HEK293 (cell line): ENCODE data around the gene GNL3.
A peak's percentile ranks its signal among the peaks of the same experiment; 100 is the strongest.

Experiments
- CTCF ChIA-PET: fragments of 350-600 bp; formaldehyde crosslinking; extraction: SDS; loops from one replicate; lab custom pipeline; 2021; ENCODE audit warnings: antibody characterized with exemption; lab: Yijun Ruan, JAX
- POLR2A ChIA-PET: fragments of 300-600 bp; formaldehyde crosslinking; extraction: SDS; loops from one replicate; lab custom pipeline; 2020; ENCODE audit warnings: antibody characterized with exemption, inconsistent platforms; lab: Yijun Ruan, JAX
- H3K27ac ChIP-seq: fragments of 200-500 bp; sonication (Bioruptor generic); 2 replicates; pipeline ENCODE4 v1.5.1; 2014; ENCODE audit warnings: low read depth, low read length, control low read depth, inconsistent platforms; ENCODE audit errors: extremely low read depth
- H3K36me3 ChIP-seq, 2 experiments: fragments of 200-500 bp in 1 of 2; sonication (Bioruptor generic) in 1 of 2; 1 replicate in 1 of 2; 2 replicates in 1 of 2; pipeline ENCODE4 v1.5.1; 2014 to 2017; ENCODE audit warnings: inconsistent platforms in 2 of 2, low read length in 2 of 2; ENCODE audit not compliant: control insufficient read depth in 2 of 2, insufficient read depth in 1 of 2
- H3K4me1 ChIP-seq: fragments of 200-500 bp; sonication (Bioruptor generic); 2 replicates; pipeline ENCODE4 v1.5.1; 2014; ENCODE audit warnings: mild to moderate bottlenecking, low read length, inconsistent platforms; ENCODE audit not compliant: control insufficient read depth, insufficient read depth
- H3K4me3 ChIP-seq: 2 replicates; pipeline ENCODE4 v1.5.1; 2011; ENCODE audit warnings: low read depth, mild to moderate bottlenecking, control low read depth, low read length, moderate library complexity
- H3K9me3 ChIP-seq: fragments of 200-500 bp; sonication (Bioruptor generic); 2 replicates; pipeline ENCODE4 v1.5.1; 2014; ENCODE audit warnings: low read depth, low read length, inconsistent platforms; ENCODE audit not compliant: control insufficient read depth, insufficient read depth
- GLIS1 ChIP-seq: fragments of 450-650 bp; formaldehyde crosslinking; IDR thresholded peaks from 2 replicates; pipeline ENCODE4 v1.5.1; 2016; ENCODE audit warnings: missing biosample characterization, missing genetic modification characterization
- KLF9 ChIP-seq: fragments of 450-650 bp; formaldehyde crosslinking; IDR thresholded peaks from 2 replicates; pipeline ENCODE4 v1.5.1; 2016; ENCODE audit warnings: missing biosample characterization, missing genetic modification characterization, low read depth
- OVOL3 ChIP-seq: fragments of 450-650 bp; formaldehyde crosslinking; IDR thresholded peaks from 2 replicates; pipeline ENCODE4 v1.5.1; 2016; ENCODE audit warnings: missing biosample characterization, missing genetic modification characterization
- PRDM1 ChIP-seq: fragments of 450-650 bp; formaldehyde crosslinking; IDR thresholded peaks from 2 replicates; pipeline ENCODE4; 2016; ENCODE audit warnings: missing biosample characterization, missing genetic modification characterization
- TRIM28 ChIP-seq: IDR thresholded peaks from 2 replicates; pipeline ENCODE4 v1.6.1; 2011; ENCODE audit warnings: low read length, control low read depth, borderline replicate concordance
- ZBTB7A ChIP-seq: fragments of 450-650 bp; formaldehyde crosslinking; IDR thresholded peaks from 2 replicates; pipeline ENCODE4 v1.5.1; 2016; ENCODE audit warnings: low read depth, missing biosample characterization, missing genetic modification characterization
- ZNF121 ChIP-seq: fragments of 450-650 bp; formaldehyde crosslinking; IDR thresholded peaks from 2 replicates; pipeline ENCODE4 v1.5.1; 2016; ENCODE audit warnings: missing biosample characterization, missing genetic modification characterization
- ZNF155 ChIP-seq: fragments of 450-650 bp; formaldehyde crosslinking; IDR thresholded peaks from 2 replicates; pipeline ENCODE4 v1.5.1; 2016; ENCODE audit warnings: missing biosample characterization, missing genetic modification characterization
- ZNF16 ChIP-seq: fragments of 450-650 bp; formaldehyde crosslinking; IDR thresholded peaks from 2 replicates; pipeline ENCODE4 v1.5.1; 2016; ENCODE audit warnings: low read depth, missing biosample characterization, missing genetic modification characterization
- ZNF184 ChIP-seq: fragments of 450-650 bp; IDR thresholded peaks from 2 replicates; pipeline ENCODE4 v1.5.1; 2018; ENCODE audit warnings: missing biosample characterization, mild to moderate bottlenecking, missing genetic modification characterization
- ZNF302 ChIP-seq: fragments of 450-650 bp; formaldehyde crosslinking; IDR thresholded peaks from 2 replicates; pipeline ENCODE4 v1.5.1; 2016; ENCODE audit warnings: missing biosample characterization, missing genetic modification characterization, low read depth
- ZNF660 ChIP-seq: fragments of 450-650 bp; IDR thresholded peaks from 2 replicates; pipeline ENCODE4 v1.5.1; 2018; ENCODE audit warnings: missing biosample characterization, mild to moderate bottlenecking, missing genetic modification characterization
- ZNF777 ChIP-seq: fragments of 450-650 bp; formaldehyde crosslinking; IDR thresholded peaks from 2 replicates; pipeline ENCODE4 v1.5.1; 2017; ENCODE audit warnings: missing biosample characterization, missing genetic modification characterization, borderline replicate concordance
- ZNF792 ChIP-seq: fragments of 450-650 bp; formaldehyde crosslinking; IDR thresholded peaks from 2 replicates; pipeline ENCODE4 v1.5.1; 2016; ENCODE audit warnings: missing biosample characterization, missing genetic modification characterization
- ZXDB ChIP-seq: fragments of 450-650 bp; formaldehyde crosslinking; IDR thresholded peaks from 2 replicates; pipeline ENCODE4 v1.5.1; 2016; ENCODE audit warnings: missing biosample characterization, missing genetic modification characterization
- TF ChIP-seq, protein P1 (sequence below): fragments of 450-650 bp; formaldehyde crosslinking; IDR thresholded peaks from 2 replicates; pipeline ENCODE4 v1.5.1; 2016; ENCODE audit warnings: missing biosample characterization, missing genetic modification characterization
- TF ChIP-seq, protein P2 (sequence below): fragments of 450-650 bp; formaldehyde crosslinking; IDR thresholded peaks from 2 replicates; pipeline ENCODE4 v1.5.1; 2017; ENCODE audit warnings: missing biosample characterization, missing genetic modification characterization
- TF ChIP-seq, protein P3 (sequence below): fragments of 450-650 bp; formaldehyde crosslinking; IDR thresholded peaks from 2 replicates; pipeline ENCODE4 v1.5.1; 2016; ENCODE audit warnings: missing biosample characterization, missing genetic modification characterization

The GNL3 gene

DNA sequence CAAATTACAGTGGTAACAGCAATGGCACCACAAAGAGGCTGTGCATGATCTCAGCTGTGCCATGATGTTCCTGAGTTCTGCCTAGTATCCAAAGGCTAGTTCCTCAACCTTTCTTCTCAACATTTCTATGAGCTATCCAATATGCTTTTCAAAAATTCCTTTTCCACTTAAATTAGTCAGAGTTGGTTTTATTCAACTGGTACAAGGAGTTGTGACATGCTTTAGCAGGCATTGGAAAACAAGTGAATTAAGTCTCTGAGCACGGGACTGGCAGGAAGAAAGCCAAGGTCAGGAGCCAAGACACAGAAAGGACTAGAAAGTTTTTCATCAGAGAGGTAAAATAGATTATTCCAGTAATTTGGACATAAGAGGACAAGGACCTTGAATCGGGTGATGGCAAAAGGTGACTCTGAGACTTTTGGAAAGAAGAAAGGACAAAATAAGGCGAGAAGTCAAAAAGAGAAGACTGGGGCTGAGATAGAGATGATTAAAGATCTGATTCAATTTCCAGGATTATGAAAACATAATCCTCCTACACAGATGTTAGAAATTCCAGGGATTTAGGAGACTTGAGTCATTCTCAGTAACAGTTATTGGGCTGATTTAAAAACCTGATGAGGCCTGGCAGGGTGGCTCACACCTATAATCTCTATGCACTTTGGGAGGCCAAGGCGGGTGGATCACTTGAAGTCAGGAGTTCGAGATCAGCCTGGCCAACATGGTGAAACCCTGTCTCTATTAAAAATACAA, 36.2 kb upstream of the GNL3 start (continued):
- TF ChIP-seq, protein P1, sequence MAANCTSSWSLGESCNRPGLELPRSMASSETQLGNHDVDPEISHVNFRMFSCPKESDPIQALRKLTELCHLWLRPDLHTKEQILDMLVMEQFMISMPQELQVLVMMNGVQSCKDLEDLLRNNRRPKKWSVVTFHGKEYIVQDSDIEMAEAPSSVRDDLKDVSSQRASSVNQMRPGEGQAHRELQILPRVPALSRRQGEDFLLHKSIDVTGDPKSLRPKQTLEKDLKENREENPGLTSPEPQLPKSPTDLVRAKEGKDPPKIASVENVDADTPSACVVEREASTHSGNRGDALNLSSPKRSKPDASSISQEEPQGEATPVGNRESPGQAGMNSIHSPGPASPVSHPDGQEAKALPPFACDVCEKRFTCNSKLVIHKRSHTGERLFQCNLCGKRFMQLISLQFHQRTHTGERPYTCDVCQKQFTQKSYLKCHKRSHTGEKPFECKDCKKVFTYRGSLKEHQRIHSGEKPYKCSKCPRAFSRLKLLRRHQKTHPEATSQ (tag by site-specific recombination) = no peak
- TF ChIP-seq ZNF155 (no peak), ZNF184 (tag by site-specific recombination) (no peak)
- TF ChIP-seq, all 188 proteins: peak for 0

DNA sequence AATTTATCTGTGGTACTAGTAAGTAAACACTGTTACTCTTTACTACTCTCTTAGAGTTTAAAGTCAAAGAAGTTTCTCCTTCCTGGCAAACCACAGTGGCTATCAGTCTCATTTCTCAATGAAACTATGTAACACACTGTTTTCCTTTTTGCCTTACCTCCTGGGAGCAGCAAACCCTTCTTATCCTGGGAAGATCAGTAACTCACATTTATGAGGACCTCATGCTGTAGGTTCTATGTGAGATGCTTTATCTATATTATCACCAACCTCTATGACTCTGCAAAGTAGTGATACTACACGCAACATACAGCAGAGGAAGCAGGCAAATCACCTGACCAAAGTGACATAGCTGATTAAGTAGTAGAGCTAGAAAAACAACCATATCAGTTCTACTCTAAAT, 35.4 kb upstream of the GNL3 start:
- Histone ChIP-seq H3K9me3 (no peaks in the 10 kb centered on the region), H3K4me3 (no peak overlapping the region), H3K27ac (no peak overlapping the region), H3K36me3 (peaks cover 22 to 85% of the 10 kb centered on the region in 2 experiments), H3K4me1 (no peaks in the 10 kb centered on the region)
- CTCF ChIA-PET = no interaction called here
- POLR2A ChIA-PET = no interaction called here
- TF ChIP-seq GLIS1 (tag by site-specific recombination) (0 out of 2 replicates have a peak, but pooled peaks have one; percentile 22), ZBTB7A (no peak)
- TF ChIP-seq, all 188 proteins: peak for 1

DNA sequence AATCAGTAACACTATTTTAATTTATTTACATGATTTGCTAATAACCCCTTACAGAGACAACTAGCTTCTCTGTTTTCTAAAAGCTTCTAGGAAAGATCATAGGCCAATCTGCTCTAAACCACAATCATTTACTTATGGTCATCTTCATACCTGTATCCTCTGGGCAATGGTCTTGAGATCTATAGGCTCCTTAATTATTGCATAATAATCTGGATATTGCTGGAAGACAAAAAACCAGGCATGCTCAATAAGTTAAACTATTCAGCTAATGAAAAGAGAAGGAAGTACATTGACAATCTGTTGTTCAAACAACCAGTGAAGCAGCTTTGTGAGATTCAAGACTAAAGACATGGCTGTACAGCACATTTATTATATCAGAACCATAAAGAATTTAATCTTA, 34.2 kb upstream of the GNL3 start:
- Histone ChIP-seq H3K4me1 (no peaks in the 10 kb centered on the region), H3K4me3 (no peak overlapping the region), H3K27ac (no peak overlapping the region), H3K9me3 (no peaks in the 10 kb centered on the region), H3K36me3 (peaks cover 29 to 87% of the 10 kb centered on the region in 2 experiments)
- CTCF ChIA-PET = interaction anchor here (0.6 kb wide), 1 partner anchor 154 kb away, joined by 3 read pairs; no protein-coding TSS in a partner anchor
- POLR2A ChIA-PET = no interaction called here
- TF ChIP-seq ZNF16 (tag by site-specific recombination) (no peak), ZNF777 (no peak), TRIM28 (no peak), PRDM1 (no peak), ZNF121 (tag by site-specific recombination) (no peak), ZXDB (tag by site-specific recombination) (no peak), ZNF302 (tag by site-specific recombination) (no peak), ZNF792 (no peak), ZNF660 (tag by site-specific recombination) (no peak), OVOL3 (tag by site-specific recombination) (no peak), KLF9 (tag by site-specific recombination) (no peak)
- TF ChIP-seq, protein P2, sequence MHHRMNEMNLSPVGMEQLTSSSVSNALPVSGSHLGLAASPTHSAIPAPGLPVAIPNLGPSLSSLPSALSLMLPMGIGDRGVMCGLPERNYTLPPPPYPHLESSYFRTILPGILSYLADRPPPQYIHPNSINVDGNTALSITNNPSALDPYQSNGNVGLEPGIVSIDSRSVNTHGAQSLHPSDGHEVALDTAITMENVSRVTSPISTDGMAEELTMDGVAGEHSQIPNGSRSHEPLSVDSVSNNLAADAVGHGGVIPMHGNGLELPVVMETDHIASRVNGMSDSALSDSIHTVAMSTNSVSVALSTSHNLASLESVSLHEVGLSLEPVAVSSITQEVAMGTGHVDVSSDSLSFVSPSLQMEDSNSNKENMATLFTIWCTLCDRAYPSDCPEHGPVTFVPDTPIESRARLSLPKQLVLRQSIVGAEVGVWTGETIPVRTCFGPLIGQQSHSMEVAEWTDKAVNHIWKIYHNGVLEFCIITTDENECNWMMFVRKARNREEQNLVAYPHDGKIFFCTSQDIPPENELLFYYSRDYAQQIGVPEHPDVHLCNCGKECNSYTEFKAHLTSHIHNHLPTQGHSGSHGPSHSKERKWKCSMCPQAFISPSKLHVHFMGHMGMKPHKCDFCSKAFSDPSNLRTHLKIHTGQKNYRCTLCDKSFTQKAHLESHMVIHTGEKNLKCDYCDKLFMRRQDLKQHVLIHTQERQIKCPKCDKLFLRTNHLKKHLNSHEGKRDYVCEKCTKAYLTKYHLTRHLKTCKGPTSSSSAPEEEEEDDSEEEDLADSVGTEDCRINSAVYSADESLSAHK (tag by site-specific recombination) = no peak
- TF ChIP-seq, protein P3, sequence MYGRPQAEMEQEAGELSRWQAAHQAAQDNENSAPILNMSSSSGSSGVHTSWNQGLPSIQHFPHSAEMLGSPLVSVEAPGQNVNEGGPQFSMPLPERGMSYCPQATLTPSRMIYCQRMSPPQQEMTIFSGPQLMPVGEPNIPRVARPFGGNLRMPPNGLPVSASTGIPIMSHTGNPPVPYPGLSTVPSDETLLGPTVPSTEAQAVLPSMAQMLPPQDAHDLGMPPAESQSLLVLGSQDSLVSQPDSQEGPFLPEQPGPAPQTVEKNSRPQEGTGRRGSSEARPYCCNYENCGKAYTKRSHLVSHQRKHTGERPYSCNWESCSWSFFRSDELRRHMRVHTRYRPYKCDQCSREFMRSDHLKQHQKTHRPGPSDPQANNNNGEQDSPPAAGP (tag by site-specific recombination) = no peak
